Tibial nerve (tissue), 4 donors: ENCODE data around the gene RIPK1.

Source experiments
- CTCF ChIP-seq, 5 experiments: fragments of 200-600 bp in 3 of 5; fragments of 450-650 bp in 2 of 5; sonication (generic) in 3 of 5; IDR thresholded peaks; one replicate each; pipeline ENCODE4 v1.5.1; 2016 to 2019; ENCODE audit warnings: antibody characterized with exemption in 5 of 5, mild to moderate bottlenecking in 3 of 5, moderate library complexity in 2 of 5
- EP300 ChIP-seq, 2 donors: sonication (generic); formaldehyde crosslinking; IDR thresholded peaks; one replicate each; pipeline ENCODE4 v1.6.1; 2017; ENCODE audit warnings: antibody characterized with exemption in 2 of 2, mild to moderate bottlenecking in 1 of 2
- POLR2A ChIP-seq, 2 donors: fragments of 450-650 bp; IDR thresholded peaks; one replicate each; pipeline ENCODE4 v1.6.1; 2017; ENCODE audit warnings: antibody characterized with exemption in 2 of 2, mild to moderate bottlenecking in 2 of 2, moderate library complexity in 2 of 2

DNA sequence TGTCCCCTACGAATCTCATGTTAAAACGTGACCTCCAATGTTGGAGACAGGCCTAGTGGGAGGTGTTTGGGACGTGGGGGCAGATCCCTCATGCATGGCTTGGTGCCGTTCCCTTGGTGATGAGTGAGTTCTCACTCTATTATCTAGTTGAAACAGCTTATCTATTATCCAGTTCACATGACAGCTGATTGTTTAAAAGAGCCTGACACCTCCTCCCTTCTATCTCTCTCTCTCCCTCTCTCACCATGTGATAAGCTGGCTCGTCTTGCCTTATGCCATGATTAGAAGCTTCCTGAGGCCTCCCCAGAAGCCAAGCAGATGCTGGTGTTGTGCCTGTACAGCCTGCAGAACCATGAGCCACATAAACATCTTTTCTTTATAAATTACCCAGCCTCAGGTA is 32.9 kb upstream of the RIPK1 start:
- TF ChIP-seq POLR2A (IDR thresholded peaks at IDR 0.05): no peak
- TF ChIP-seq CTCF (IDR thresholded peaks at IDR 0.05): no peak
- TF ChIP-seq EP300 (IDR thresholded peaks at IDR 0.05): no peak
